ENCODE measurements around the gene PRKAA1. TPM values are rescaled to one million over a fixed set of nuclear protein-coding genes. Genes with fewer than 3 reads are reported as not detected.
"Not testable (repeated sequence)": the region's sequence is repeated elsewhere in the genome, so short reads cannot be mapped to it uniquely, and the experiment has no call there.

PRKAA1 gene
- total RNA-seq, 1 experiment from 2014 or later, result 84.5 TPM

DNA sequence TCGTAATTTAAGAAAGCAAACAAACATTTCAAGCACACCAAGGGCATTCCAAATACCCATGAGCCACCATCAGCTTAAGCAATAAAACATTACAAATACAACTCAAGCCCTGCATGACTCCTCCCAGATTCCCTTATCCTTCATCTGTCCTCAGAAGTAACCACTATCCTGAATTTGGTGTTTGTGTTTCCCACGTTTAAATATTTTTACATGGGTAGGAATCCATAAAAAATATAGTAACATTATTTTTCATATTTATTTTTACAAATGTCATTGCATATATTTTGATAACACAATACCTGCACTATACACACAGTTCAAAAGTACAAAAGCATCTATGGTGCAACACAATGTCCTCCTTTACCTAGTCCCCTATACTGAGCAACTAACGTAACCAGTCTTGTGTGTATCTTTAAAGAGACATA lies 6.4 kb downstream of the PRKAA1 start:
- H3K4me1 ChIP-seq (ENCODE audit: insufficient read depth, low read length), result peaks cover 36% of the 10 kb centered on the region
- H3K27ac ChIP-seq (ENCODE audit: low read length), result peak overlapping the region; percentile 86
- no peaks in the 10 kb centered on the region for H3K27me3 ChIP-seq (ENCODE audit: low read length)
- H3K36me3 ChIP-seq (ENCODE audit: low read depth, low read length), result peaks cover 20% of the 10 kb centered on the region
- intact Hi-C loops (cut with micrococcal nuclease), result no loop called here
- peak overlapping the region; percentile 47 for H3K4me3 ChIP-seq (ENCODE audit: low read length)
- TF ChIP-seq EZH2phosphoT487 (IDR thresholded peaks at IDR 0.05; ENCODE audit: borderline replicate concordance, low read length), result no peak
- TF ChIP-seq CTCF (conservative IDR thresholded peaks at IDR 0.05; ENCODE audit: low read depth, low read length), result no peak
- no peak for TF ChIP-seq EZH2 (IDR thresholded peaks at IDR 0.05; ENCODE audit: low read length, unreplicated experiment)
- peaks cover 3% of the 10 kb centered on the region for H3F3A ChIP-seq (ENCODE audit: low read length, unreplicated experiment)
- no peaks in the 10 kb centered on the region for H3K9me2 ChIP-seq (replicated peaks; ENCODE audit: low read length)
- no TSS peak for BruUV-seq (replicated peaks)
- peaks cover 100% of the 10 kb centered on the region for H3K79me2 ChIP-seq (ENCODE audit: low read length)
- H3K9ac ChIP-seq (ENCODE audit: low read length), result peak overlapping the region; percentile 51
- no peak overlapping the region for H2AFZ ChIP-seq (ENCODE audit: low read length)
- peak overlapping the region; percentile 78 for H3K4me2 ChIP-seq (ENCODE audit: low read length)
- CTCF ChIA-PET, result no interaction called here
- POLR2A ChIA-PET (ENCODE audit: unreplicated experiment), result interaction anchor here (0.6 kb wide), 1 partner anchor 33 kb away, joined by 4 read pairs; no protein-coding TSS in a partner anchor
- peak; percentile 48 for DNase-seq
- H4K20me1 ChIP-seq (ENCODE audit: low read length), result peaks cover 50% of the 10 kb centered on the region
- peaks cover 7% of the 10 kb centered on the region; the same call in 1 of the 2 replicates for H3K9me3 ChIP-seq (ENCODE audit: low read length)
- ATAC-seq, result peak; percentile 75

- Histone ChIP-seq H3K4me2 (ENCODE audit: low read length) (peak overlapping the region; percentile 78), H3K79me2 (ENCODE audit: low read length) (peaks cover 100% of the 10 kb centered on the region), H3K9me2 (replicated peaks; ENCODE audit: low read length) (no peaks in the 10 kb centered on the region), H3K9ac (ENCODE audit: low read length) (peak overlapping the region; percentile 51), H2AFZ (ENCODE audit: low read length) (no peak overlapping the region), H4K20me1 (ENCODE audit: low read length) (peaks cover 44% of the 10 kb centered on the region), H3K9me3 (ENCODE audit: low read length) (peaks cover 7% of the 10 kb centered on the region; the same call in 1 of the 2 replicates), H3K27ac (ENCODE audit: low read length) (peak overlapping the region; percentile 86), H3K36me3 (ENCODE audit: low read depth, low read length) (peaks cover 23% of the 10 kb centered on the region), H3F3A (ENCODE audit: low read length, unreplicated experiment) (peaks cover 3% of the 10 kb centered on the region), H3K4me3 (ENCODE audit: low read length) (peak overlapping the region; percentile 47), H3K4me1 (ENCODE audit: insufficient read depth, low read length) (peaks cover 30% of the 10 kb centered on the region), H3K27me3 (ENCODE audit: low read length) (no peaks in the 10 kb centered on the region)
- no peak for TF ChIP-seq CTCF (conservative IDR thresholded peaks at IDR 0.05; ENCODE audit: low read depth, low read length)
- TF ChIP-seq EZH2 (IDR thresholded peaks at IDR 0.05; ENCODE audit: low read length, unreplicated experiment), result no peak
- TF ChIP-seq EZH2phosphoT487 (IDR thresholded peaks at IDR 0.05; ENCODE audit: borderline replicate concordance, low read length), result no peak
- peak; percentile 64 for DNase-seq
- ATAC-seq, result peak; percentile 83
- ChIA-PET CTCF (no interaction called here), POLR2A (ENCODE audit: unreplicated experiment) (interaction anchor here (0.6 kb wide), 1 partner anchor 33 kb away, joined by 4 read pairs; no protein-coding TSS in a partner anchor)
- intact Hi-C loops (cut with micrococcal nuclease), result no loop called here
- no TSS peak for BruUV-seq (replicated peaks)
Observed at GRCh38 chr5:40790947-40791593, 7.1 kb downstream of the PRKAA1 start.

DNA sequence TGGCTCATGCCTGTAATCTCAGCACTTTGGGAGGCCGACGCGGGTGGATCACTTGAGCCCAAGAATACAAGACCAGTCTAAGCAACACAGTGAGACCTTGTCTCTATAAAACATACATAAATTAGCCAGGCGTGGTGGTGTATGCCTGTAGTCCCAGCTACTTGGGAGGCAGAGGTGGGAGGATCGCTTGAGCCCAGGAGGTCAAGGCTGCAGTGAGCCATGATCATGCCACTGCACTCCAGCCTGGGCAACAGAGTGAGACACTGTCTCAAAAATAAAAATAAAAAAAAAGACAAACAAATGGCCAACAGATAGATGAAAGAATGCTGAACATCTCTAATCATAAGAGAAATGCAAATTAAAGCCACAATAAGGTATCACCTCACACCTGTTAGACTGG lies 9.2 kb downstream of the PRKAA1 start:
- Histone ChIP-seq H3K79me2 (ENCODE audit: low read length) (peaks cover 99% of the 10 kb centered on the region), H3K36me3 (ENCODE audit: low read depth, low read length) (peaks cover 18% of the 10 kb centered on the region), H3K4me1 (ENCODE audit: insufficient read depth, low read length) (peaks cover 28% of the 10 kb centered on the region), H4K20me1 (ENCODE audit: low read length) (peaks cover 38% of the 10 kb centered on the region)
- H3K9ac ChIP-seq (ENCODE audit: low read length); ATAC-seq; H3F3A ChIP-seq (ENCODE audit: low read length, unreplicated experiment); intact Hi-C loops (cut with micrococcal nuclease); H3K4me2 ChIP-seq (ENCODE audit: low read length); H2AFZ ChIP-seq (ENCODE audit: low read length); H3K9me2 ChIP-seq (replicated peaks; ENCODE audit: low read length); BruUV-seq (replicated peaks); H3K27ac ChIP-seq (ENCODE audit: low read length); DNase-seq; H3K4me3 ChIP-seq (ENCODE audit: low read length); CTCF ChIA-PET; H3K27me3 ChIP-seq (ENCODE audit: low read length); H3K9me3 ChIP-seq (ENCODE audit: low read length); POLR2A ChIA-PET (ENCODE audit: unreplicated experiment): not testable (repeated sequence)

Data from PC-3 (cell line).